Hypothalamus (tissue), 51 donors: Measurements from ENCODE around the gene PSMD3.

Source experiments
- DNase-seq, 51 donors: peaks; one replicate each; lab custom pipeline; 2025; lab: John Stamatoyannopoulos, UW

Gene PSMD3

GRCh38 chr17:39955726-39956225, 24.8 kb upstream of the PSMD3 start:
- no peak for DNase-seq

DNA sequence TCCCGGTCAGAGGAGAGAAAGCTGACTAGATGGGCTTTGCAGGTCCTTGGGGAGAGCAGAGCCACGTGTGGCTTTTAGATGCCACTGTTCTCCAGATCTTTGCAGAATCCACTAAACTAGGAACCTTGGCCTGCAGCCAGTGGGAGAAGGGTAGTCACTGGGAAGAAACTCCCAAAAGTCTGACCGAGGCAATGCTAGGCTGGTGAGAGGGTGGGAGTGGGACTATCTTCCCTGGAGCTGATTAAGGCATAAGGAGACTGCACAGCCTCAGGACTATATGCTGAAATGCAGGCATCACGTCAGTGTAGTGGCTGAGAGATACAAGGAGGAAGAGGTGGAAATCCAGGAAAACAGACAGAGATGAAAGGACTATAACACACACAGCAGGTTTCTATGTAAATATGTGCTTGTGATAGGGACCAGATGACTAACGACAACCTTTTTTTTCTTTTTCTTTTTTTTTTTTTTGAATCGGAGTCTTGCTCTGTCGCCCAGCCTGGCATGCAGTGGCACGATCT, 20.0 kb upstream of the PSMD3 start:
- DNase-seq = no peak

- DNase-seq = no peak
These were observed 17.9 kb upstream of the PSMD3 start, which contains the start of gene GSDMA for GRCh38 chr17:39962642-39963220. Gene GSDMA, plus strand, starts transcription at chr17:39963004. Its CDS starts 2,684 bp downstream, at chr17:39965688.

- DNase-seq = no peak
These were observed 16.8 kb upstream of the PSMD3 start for GRCh38 chr17:39963829-39964228.

GRCh38 chr17:39965017-39965699, 15.4 kb upstream of the PSMD3 start:
- no peak for DNase-seq

DNA sequence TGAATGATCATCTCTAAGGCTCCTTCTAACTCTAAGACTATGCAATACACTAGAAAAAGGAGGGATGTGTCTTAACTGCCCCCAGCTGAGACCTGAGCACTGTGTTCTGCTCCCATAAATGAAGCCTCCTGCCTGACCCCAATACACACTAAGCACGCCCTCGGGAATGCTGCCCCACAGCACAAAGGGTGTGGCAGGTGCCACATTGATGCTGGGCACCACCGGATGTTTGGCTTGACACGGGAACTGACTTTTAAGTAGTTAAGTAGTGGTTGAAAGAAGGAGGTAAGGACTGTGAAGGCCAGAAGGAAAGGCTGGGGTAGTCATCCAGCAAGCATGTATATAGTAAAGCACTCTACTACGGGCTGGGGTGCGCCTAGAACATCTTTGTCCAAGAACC, 13.8 kb upstream of the PSMD3 start:
- DNase-seq = no peak

DNA sequence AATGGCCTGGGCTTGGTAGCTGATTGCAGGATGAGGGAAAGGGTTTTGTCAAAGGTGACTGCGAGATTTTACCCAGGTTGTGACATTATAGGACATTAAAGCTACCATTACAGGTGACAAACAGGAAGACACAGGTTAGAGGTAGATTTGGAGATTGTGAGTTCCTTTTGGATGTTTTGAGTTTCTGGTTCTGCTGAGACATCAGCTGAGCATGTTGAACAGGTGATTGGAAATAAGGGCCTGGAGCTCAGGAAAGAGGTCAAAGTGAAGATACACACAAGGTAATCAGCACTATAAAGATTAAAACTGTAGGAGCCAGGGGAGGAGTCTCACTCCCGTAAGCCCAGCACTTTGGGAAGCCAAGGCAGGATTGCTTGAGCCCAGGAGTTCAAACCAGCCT, 11.8 kb upstream of the PSMD3 start:
- DNase-seq = no peak

DNA sequence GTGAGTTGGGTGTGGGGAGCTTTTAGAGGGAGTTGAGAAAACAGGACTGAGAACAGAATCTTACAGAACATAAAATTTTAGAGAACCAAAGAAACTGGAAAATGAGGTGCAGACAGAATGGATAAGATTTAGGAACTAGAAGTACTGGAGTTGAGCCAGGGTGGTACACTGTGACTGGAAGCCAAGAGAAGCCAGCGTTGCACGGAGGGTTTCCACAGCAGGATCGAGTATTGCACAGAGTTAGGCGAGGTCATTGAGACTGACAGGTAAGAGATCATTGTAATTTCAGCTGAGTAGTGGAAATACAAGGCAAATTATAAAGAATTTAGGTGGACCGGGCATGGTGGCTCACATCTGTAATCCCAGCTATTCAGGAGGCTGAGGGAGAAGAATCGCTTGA, 11.2 kb upstream of the PSMD3 start:
- no peak for DNase-seq

DNA sequence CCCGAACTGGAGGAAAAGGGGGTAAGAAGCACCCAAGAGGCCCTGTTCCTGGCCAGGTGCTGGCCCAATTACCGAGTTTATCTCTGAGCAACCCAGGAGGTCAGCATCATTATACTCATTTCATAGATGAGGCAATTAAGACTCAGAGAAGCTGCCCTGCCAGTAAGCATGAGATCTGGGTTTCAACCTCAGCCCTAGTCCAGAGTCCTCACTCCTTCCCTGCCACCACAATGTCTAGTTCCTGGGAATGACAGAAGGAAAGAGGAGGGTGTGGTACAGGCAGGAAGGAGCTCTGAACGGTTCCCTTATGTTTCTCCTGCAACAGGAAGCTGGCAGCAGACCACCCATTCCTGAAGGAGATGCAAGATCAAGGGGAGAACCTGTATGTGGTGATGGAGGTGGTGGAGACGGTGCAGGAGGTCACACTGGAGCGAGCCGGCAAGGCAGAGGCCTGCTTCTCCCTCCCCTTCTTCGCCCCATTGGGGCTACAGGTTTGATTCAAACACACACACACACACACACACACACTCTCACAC, 10.4 kb upstream of the PSMD3 start:
- DNase-seq = no peak

DNA sequence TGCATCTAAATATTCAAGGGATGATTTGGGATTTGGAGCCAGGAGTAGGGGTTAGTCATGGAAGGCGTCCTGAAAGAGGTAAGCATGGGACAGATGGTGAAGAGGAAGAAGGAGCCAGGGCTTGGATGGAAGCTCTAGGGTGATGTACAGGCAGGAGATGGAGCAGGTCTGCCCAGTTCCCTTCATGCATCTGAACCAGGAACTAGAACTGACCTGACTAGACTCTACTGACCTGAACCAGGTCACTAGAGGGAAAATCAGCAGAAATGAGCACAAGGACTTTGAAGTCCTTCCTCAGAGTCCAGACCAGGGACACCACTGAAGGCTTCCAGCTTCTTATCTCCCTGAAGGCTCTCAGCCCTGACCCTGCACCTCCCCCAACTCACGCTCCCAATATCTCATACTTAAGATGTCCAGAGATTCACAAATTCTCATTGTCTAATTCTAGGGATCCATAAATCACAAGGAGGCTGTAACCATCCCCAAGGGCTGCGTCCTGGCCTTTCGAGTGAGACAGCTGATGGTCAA, 9.5 kb upstream of the PSMD3 start:
- no peak for DNase-seq

GRCh38 chr17:39972271-39972670, 8.3 kb upstream of the PSMD3 start:
- DNase-seq = no peak

DNA sequence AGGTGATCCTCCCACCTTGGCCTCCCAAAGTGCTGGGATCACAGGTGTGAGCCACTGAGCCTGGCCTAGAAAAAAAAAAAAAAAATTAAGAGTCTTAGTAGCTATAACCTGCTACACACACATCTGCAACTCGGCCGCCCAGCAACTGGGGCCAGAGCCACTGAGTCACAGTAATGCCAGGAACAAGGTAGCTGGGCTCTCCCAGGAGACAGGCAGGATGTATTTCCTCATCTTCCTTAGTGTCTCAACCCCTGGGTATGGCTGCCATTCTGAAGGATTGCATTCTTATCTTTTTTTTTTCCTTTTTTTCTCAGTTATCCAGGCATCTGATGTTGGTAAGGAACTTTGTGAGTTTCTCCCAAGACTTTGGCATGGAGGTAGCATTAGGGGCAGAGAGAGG, 7.1 kb upstream of the PSMD3 start:
- no peak for DNase-seq

GRCh38 chr17:39974433-39974832, 6.2 kb upstream of the PSMD3 start:
- DNase-seq = no peak

- DNase-seq = no peak
These were observed 4.8 kb upstream of the PSMD3 start for GRCh38 chr17:39975801-39976200.

DNA sequence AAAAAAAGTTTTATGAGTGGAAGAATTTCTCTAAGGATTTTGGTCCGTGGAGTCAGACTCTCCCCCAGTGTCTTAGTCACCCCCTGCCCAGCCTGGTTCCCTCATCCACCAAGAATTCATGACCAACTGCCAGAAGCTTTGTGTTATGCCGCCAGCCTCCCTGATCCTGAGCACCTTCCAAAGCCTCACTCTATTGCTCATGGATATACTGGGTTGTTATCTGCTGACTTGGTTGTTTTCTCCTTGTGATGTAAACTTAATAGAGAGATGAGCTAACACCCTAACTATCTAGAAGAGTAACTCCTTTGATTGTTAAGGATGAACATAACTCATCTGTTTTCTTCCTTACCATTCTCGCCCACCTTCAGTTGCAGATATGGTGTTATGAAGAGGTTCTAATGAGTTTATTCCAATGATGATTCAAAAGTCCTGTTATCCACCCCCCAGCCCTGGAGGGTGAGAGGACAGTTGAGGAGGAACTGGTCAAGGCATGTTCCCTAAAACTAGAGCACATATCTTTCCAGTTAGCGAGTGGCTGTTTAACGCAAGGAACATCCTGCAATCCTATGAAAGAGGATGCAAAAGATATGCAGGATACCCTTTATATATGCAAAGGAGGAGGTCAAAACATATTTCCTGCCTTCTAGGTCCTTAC, 1.5 kb upstream of the PSMD3 start:
- DNase-seq = no peak

- peak in 7 of 51 donors; percentile 8 to 76 (median 34) for DNase-seq
These were observed 685 bp upstream of the PSMD3 start for GRCh38 chr17:39979893-39980350.

DNA sequence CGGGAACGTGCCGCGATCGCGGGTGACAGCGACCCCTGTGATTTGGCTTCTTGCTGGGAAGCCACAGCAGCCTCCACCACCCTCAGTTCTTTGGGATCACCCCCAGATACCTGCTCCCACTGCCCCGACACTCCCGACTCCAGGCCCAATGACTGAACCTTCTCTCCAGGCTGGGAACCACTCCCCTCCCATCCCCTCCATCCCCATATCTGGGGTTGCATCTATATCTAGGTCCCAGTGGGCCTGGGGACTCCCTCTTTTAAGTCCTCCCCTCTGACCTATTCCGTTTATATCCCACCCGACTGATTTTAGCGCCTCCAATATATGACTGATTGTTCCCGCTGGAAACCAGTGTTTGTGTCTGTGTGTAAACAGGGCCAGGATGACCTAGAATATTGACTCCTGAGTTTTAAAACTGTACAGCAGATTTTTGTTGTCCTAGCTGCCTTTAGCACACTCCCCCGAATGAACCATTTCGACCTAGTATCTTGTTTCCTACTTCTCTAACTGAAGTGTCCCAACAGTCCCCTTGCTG, 667 bp downstream of the PSMD3 start:
- peak in 1 of 51 donors; percentile 51 for DNase-seq

GRCh38 chr17:39981766-39982375, 1.3 kb downstream of the PSMD3 start:
- no peak for DNase-seq

- no peak for DNase-seq
These were observed 7.7 kb downstream of the PSMD3 start for GRCh38 chr17:39988206-39988810.

DNA sequence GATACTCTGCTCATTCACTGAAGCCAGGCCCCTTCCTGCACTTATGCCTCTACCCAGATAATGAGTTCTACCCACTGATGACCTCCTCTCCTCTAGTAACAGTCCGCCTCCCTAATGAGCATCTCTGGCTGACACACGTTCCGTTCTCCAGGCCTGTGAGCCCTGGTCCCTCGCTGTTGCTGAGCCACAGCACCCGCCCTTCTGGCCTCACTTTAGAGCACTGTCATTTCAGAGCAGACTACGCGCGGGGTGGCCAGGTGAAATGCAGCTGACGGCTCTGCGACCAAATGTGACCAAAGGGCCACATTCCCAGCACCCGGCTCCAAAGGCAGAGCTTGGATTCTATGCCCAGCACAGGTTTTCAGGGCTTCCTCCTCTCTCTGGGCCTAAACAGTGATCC, 13.8 kb downstream of the PSMD3 start:
- no peak for DNase-seq
